Measurements from ENCODE around the gene TAS1R3. TPM values are rescaled to one million over a fixed set of nuclear protein-coding genes. Genes with fewer than 3 reads are reported as not detected.

The TAS1R3 gene
- total RNA-seq, 1 experiment from 2014 or later: 0.07 TPM

DNA sequence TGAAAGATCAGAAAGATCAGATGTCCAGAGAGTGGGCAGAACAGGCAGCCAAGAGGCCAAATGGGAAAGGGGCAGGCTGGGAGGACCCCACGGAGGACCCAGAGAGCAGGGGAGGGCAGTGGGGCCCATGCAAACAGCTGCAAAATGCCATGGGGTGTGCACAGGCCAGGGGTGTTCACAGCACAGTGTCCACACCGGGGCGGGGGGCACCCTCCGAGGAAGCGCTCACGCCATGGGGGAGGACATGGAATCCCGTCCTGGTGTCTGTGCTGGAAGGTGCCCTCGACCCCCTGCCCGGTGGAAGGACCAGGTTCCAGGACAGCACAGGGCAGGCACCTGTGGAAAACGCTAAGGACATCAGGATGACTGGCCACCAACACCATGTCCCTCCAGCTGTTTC is 8.1 kb upstream of the TAS1R3 start:
- Histone ChIP-seq H3K27ac (ENCODE audit: low read depth, low read length) (no peak overlapping the region), H3K4me3 (replicated peaks in 1 of 2; ENCODE audit: low read depth in 1 of 2, low read length in 2 of 2) (peak overlapping the region; percentile 46 to 79; a peak in 3 of 4 replicates), H3K79me2 (ENCODE audit: insufficient read depth, low read length) (peaks cover 79% of the 10 kb centered on the region), H3K4me2 (ENCODE audit: low read length) (peak overlapping the region; percentile 79), H3K4me1 (ENCODE audit: control insufficient read depth in 1 of 2, insufficient read depth in 2 of 2, low read length in 2 of 2) (peaks cover 24 to 42% of the 10 kb centered on the region in 2 experiments), H3K9me3 (ENCODE audit: control insufficient read depth in 1 of 2, insufficient read depth in 1 of 2, low read depth in 1 of 2, low read length in 2 of 2) (no peaks in the 10 kb centered on the region), H3K36me3 (ENCODE audit: control insufficient read depth in 1 of 2, insufficient read depth in 2 of 2, low read length in 2 of 2) (peaks cover 3 to 13% of the 10 kb centered on the region in 2 experiments; a peak in 2 of 4 replicates), H4K20me1 (ENCODE audit: insufficient read depth) (peaks cover 9% of the 10 kb centered on the region; the same call in 1 of the 2 replicates), H3K9ac (ENCODE audit: low read length) (peak overlapping the region; percentile 45; the same call in 1 of the 2 replicates), H3K9me2 (ENCODE audit: insufficient read depth) (no peaks in the 10 kb centered on the region), H3K27me3 (ENCODE audit: insufficient read depth, low read length) (no peaks in the 10 kb centered on the region), H2AFZ (ENCODE audit: low read depth, low read length, poor library complexity, severe bottlenecking) (no peak overlapping the region)
- CTCF ChIA-PET: no interaction called here
- DNase-seq (ENCODE audit: low read depth, low spot score): no peak
- RAD21 ChIA-PET (ENCODE audit: low non-redundant PET in 1 of 2, low total read pairs in 2 of 2, uncharacterized antibody in 2 of 2, unreplicated experiment in 2 of 2): no interaction called here
- no TSS peak for BruUV-seq (replicated peaks)
- POLR2A ChIA-PET: no interaction called here
- intact Hi-C loops (cut with micrococcal nuclease): no loop called here
- no peak for ATAC-seq
- no peak for TF ChIP-seq FOSL1 (IDR thresholded peaks at IDR 0.05; ENCODE audit: low read depth)
- TF ChIP-seq REST (IDR thresholded peaks at IDR 0.05; ENCODE audit: low read depth): no peak
- TF ChIP-seq, protein P1, sequence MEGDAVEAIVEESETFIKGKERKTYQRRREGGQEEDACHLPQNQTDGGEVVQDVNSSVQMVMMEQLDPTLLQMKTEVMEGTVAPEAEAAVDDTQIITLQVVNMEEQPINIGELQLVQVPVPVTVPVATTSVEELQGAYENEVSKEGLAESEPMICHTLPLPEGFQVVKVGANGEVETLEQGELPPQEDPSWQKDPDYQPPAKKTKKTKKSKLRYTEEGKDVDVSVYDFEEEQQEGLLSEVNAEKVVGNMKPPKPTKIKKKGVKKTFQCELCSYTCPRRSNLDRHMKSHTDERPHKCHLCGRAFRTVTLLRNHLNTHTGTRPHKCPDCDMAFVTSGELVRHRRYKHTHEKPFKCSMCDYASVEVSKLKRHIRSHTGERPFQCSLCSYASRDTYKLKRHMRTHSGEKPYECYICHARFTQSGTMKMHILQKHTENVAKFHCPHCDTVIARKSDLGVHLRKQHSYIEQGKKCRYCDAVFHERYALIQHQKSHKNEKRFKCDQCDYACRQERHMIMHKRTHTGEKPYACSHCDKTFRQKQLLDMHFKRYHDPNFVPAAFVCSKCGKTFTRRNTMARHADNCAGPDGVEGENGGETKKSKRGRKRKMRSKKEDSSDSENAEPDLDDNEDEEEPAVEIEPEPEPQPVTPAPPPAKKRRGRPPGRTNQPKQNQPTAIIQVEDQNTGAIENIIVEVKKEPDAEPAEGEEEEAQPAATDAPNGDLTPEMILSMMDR (IDR thresholded peaks at IDR 0.05 in 2 of 3, conservative IDR thresholded peaks at IDR 0.05 in 1 of 3; ENCODE audit: borderline replicate concordance in 1 of 3, insufficient read depth in 1 of 3, low read depth in 2 of 3, low read length in 2 of 3): no peak
- no peak for TF ChIP-seq JUND (IDR thresholded peaks at IDR 0.05)
- no peak for TF ChIP-seq ZFX (IDR thresholded peaks at IDR 0.05)
- no peak for TF ChIP-seq EGR1 (IDR thresholded peaks at IDR 0.05; ENCODE audit: low read depth)
- TF ChIP-seq CBX3 (IDR thresholded peaks at IDR 0.05; ENCODE audit: low read depth): no peak
- no peak for TF ChIP-seq EZH2phosphoT487 (IDR thresholded peaks at IDR 0.05; ENCODE audit: borderline replicate concordance)
- TF ChIP-seq SRF (IDR thresholded peaks at IDR 0.05; ENCODE audit: low read depth): no peak
- no peak for TF ChIP-seq SIN3A (IDR thresholded peaks at IDR 0.05; ENCODE audit: low read depth)
- TF ChIP-seq YY1 (IDR thresholded peaks at IDR 0.05; ENCODE audit: extremely low read depth, insufficient replicate concordance, low read depth, low read length): no peak
- no peak for TF ChIP-seq EZH2 (IDR thresholded peaks at IDR 0.05)
- no peak for TF ChIP-seq MAX (IDR thresholded peaks at IDR 0.05)
- no peak for TF ChIP-seq RAD21 (IDR thresholded peaks at IDR 0.05; ENCODE audit: low read depth)

Measured in HCT116 (cell line).